HepG2 (cell line): Measurements from ENCODE around the gene SCRG1. TPM values are rescaled to one million over a fixed set of nuclear protein-coding genes. Genes with fewer than 3 reads are reported as not detected.

Experiments used
- ATAC-seq: fragments of 200-7000 bp; cut with Tn5 transposase; 3 replicates; pipeline ENCODE4 v1.9.1; 2020; ENCODE audit warnings: mild to moderate bottlenecking, moderate library complexity
- BruUV-seq: library from RNA; stranded (reverse); fragments of 400-500 nt; replicated peaks from 2 replicates; lab custom pipeline; 2021; lab: Mats Ljungman, UMichigan
- CTCF ChIA-PET: fragments of 300-600 bp; formaldehyde crosslinking; extraction: SDS; loops from one replicate; lab custom pipeline; 2021; ENCODE audit warnings: low total read pairs, inconsistent platforms, low intra/inter-chr PET ratio; lab: Yijun Ruan, JAX
- POLR2A ChIA-PET: fragments of 350-600 bp; sonication (Branson Sonifier 250); formaldehyde crosslinking; loops from one replicate; lab custom pipeline; 2020; ENCODE audit warnings: antibody characterized with exemption, inconsistent platforms; lab: Yijun Ruan, JAX
- DNase-seq: peaks from one replicate; pipeline ENCODE4 v3.0.0-alpha.2; 2015; ENCODE audit warnings: low spot score
- FAIRE-seq: peaks from 3 replicates; lab custom pipeline; 2011; peaks lifted over from hg19 to GRCh38; lab: Jason Lieb, UNC
- H2AFZ ChIP-seq: one replicate; pipeline ENCODE4 v1.6.1; 2011; ENCODE audit warnings: low read length, inconsistent platforms
- H3K27ac ChIP-seq: fragments of 300-600 bp; 3 replicates; pipeline ENCODE4 v1.8.0; 2011; ENCODE audit warnings: mixed run types, mild to moderate bottlenecking, mixed read lengths, low read length, inconsistent platforms; ENCODE audit not compliant: insufficient read depth; ENCODE audit errors: extremely low read length
- H3K27me3 ChIP-seq, 2 experiments: fragments of 200-600 bp in 1 of 2; 2 replicates in 1 of 2; 3 replicates in 1 of 2; pipeline versions ENCODE4 v1.6.0 to v1.8.0; 2011; ENCODE audit warnings: low read length in 2 of 2, mild to moderate bottlenecking in 2 of 2, moderate library complexity in 2 of 2, inconsistent platforms in 1 of 2; ENCODE audit not compliant: insufficient read depth in 2 of 2, control insufficient read depth in 1 of 2
- H3K36me3 ChIP-seq, 2 experiments: fragments of 200-600 bp in 1 of 2; replicated peaks in 1 of 2; 2 replicates in 1 of 2; 3 replicates in 1 of 2; pipeline versions ENCODE4 v1.5.1 to v1.8.0; 2011; ENCODE audit warnings: low read length in 2 of 2, inconsistent platforms in 1 of 2; ENCODE audit not compliant: insufficient read depth in 2 of 2, control insufficient read depth in 1 of 2
- H3K4me1 ChIP-seq: 2 replicates; pipeline ENCODE4 v1.5.1; 2012; ENCODE audit warnings: low read length, inconsistent platforms; ENCODE audit not compliant: insufficient read depth
- H3K4me2 ChIP-seq: 2 replicates; pipeline ENCODE4 v1.6.0; 2011; ENCODE audit warnings: low read depth, low read length, inconsistent platforms
- H3K4me3 ChIP-seq, 3 experiments: fragments of 200-600 bp in 1 of 3; sonication (generic), shearing (Covaris generic) in 1 of 3; replicated peaks in 1 of 3; 2 replicates each; pipeline ENCODE4 v1.5.1; 2011 to 2016; ENCODE audit warnings: low read length in 3 of 3, inconsistent platforms in 2 of 3, low read depth in 2 of 3, mild to moderate bottlenecking in 2 of 3, control low read depth in 1 of 3, mixed read lengths in 1 of 3; ENCODE audit not compliant: insufficient read depth in 1 of 3
- H3K79me2 ChIP-seq: one replicate; pipeline ENCODE4 v1.6.1; 2011; ENCODE audit warnings: low read length, inconsistent platforms; ENCODE audit not compliant: insufficient read depth
- H3K9ac ChIP-seq: 2 replicates; pipeline ENCODE4 v1.6.0; 2011; ENCODE audit warnings: mild to moderate bottlenecking, low read depth, low read length, inconsistent platforms; ENCODE audit not compliant: insufficient read depth
- H3K9me3 ChIP-seq: 2 replicates; pipeline ENCODE4 v1.5.1; 2012; ENCODE audit warnings: mild to moderate bottlenecking, low read length
- H4K20me1 ChIP-seq: 2 replicates; pipeline ENCODE4 v1.6.0; 2011; ENCODE audit warnings: inconsistent platforms, mild to moderate bottlenecking, low read length, moderate library complexity; ENCODE audit not compliant: insufficient read depth
- ADNP ChIP-seq: sonication (generic); formaldehyde crosslinking; IDR thresholded peaks from 2 replicates; pipeline ENCODE4 v1.4.0; 2020; ENCODE audit warnings: missing genetic modification reagents
- ATF5 ChIP-seq: sonication (generic); formaldehyde crosslinking; IDR thresholded peaks from 2 replicates; pipeline ENCODE4 v1.4.0; 2020; ENCODE audit warnings: mild to moderate bottlenecking, low read depth, missing genetic modification reagents
- HMGA1 ChIP-seq: sonication (generic); formaldehyde crosslinking; conservative IDR thresholded peaks from 2 replicates; pipeline ENCODE4 v1.4.0; 2020; ENCODE audit warnings: missing genetic modification reagents
- KDM4B ChIP-seq: sonication (generic); formaldehyde crosslinking; IDR thresholded peaks from 2 replicates; pipeline ENCODE4 v1.4.0; 2020; ENCODE audit warnings: missing genetic modification reagents
- NFYC ChIP-seq: IDR thresholded peaks from 2 replicates; pipeline ENCODE4 v1.6.1; 2016; ENCODE audit warnings: missing genetic modification reagents, missing compliant biosample characterization
- NRL ChIP-seq: sonication (generic); formaldehyde crosslinking; IDR thresholded peaks from 2 replicates; pipeline ENCODE4 v1.5.0; 2020; ENCODE audit warnings: missing genetic modification reagents, mild to moderate bottlenecking, moderate library complexity, borderline replicate concordance
- U2AF2 ChIP-seq: fragments of 200-400 bp; formaldehyde crosslinking; IDR thresholded peaks from 2 replicates; pipeline ENCODE4 v1.6.1; 2017; ENCODE audit warnings: low read depth, mild to moderate bottlenecking, low read length
- ZFY ChIP-seq: sonication (generic); formaldehyde crosslinking; IDR thresholded peaks from 2 replicates; pipeline ENCODE4 v1.4.0; 2020; ENCODE audit warnings: missing genetic modification reagents
- ZNF281 ChIP-seq: sonication (generic); formaldehyde crosslinking; IDR thresholded peaks from 2 replicates; pipeline ENCODE4 v1.4.0; 2020; ENCODE audit warnings: missing genetic modification reagents, borderline replicate concordance
- ZNF687 ChIP-seq: sonication (generic); formaldehyde crosslinking; IDR thresholded peaks from 2 replicates; pipeline ENCODE4 v1.5.1; 2020; ENCODE audit warnings: mild to moderate bottlenecking, missing genetic modification reagents, moderate library complexity
- WGBS: methylation state at CpG from one replicate; pipeline ENCODE4 v1.1.6; 2017; ENCODE audit warnings: low lambda C conversion rate; 5-methylcytosine and 5-hydroxymethylcytosine counted together
- in situ Hi-C: cut with HindIII; loops from 2 replicates; pipeline ENCODE4 v1.10.0; 2017; ENCODE audit warnings: low pct_unique_long_range_greater_than_20kb; ENCODE audit not compliant: extremely low pct_ligation_motif_present
- intact Hi-C: fragments of 100-400 bp; cut with micrococcal nuclease; formaldehyde crosslinking; loops from one replicate; pipeline ENCODE4 v1.10.0; 2022; ENCODE audit not compliant: unreplicated experiment
- polyA plus RNA-seq, 8 experiments: library from polyadenylated mRNA; depleted of rRNA in 3 of 8; stranded (reverse) in 7 of 8; unstranded in 1 of 8; fragments of >200 nt; fragmentation: Illumina TruSeq in 4 of 8; extraction: Trizol in 4 of 8; gene quantifications; 2 replicates each; pipeline versions ENCODE4 v1.2.1 to v1.2.3, GENCODE V29; 2011 to 2016; ENCODE audit warnings: low read depth in 4 of 8, missing spikeins in 1 of 8, mixed read lengths in 1 of 8; ENCODE audit not compliant: insufficient read depth in 1 of 8
- total RNA-seq, 5 experiments: library from RNA; depleted of rRNA; stranded (reverse); fragments of >200 nt; fragmentation: Illumina TruSeq; extraction: Trizol; gene quantifications; 2 replicates each; pipeline ENCODE4 v1.2.3, GENCODE V29; 2016; ENCODE audit warnings: low read depth in 1 of 5

SCRG1 gene
- total and polyA plus RNA-seq, 2 of the 13 experiments (the other 11 are each of a cell fraction or from before 2014, with no cell fraction given) = not detected

GRCh38 chr4:173418639-173419038, 19.7 kb upstream of the SCRG1 start:
- H3K79me2 ChIP-seq = no peaks in the 10 kb centered on the region
- intact Hi-C loops (loop anchor here (10.0 kb wide), 1 partner anchor 394 kb away; no protein-coding TSS in a partner anchor), in situ Hi-C loops (loop anchor here (5.0 to 25.0 kb wide), 3 partner anchors 96 to 406 kb away; no protein-coding TSS in a partner anchor)
- DNase-seq = no peak
- ATAC-seq = no peak
- no TSS peak for BruUV-seq
- H3K4me1 ChIP-seq = no peaks in the 10 kb centered on the region
- ChIA-PET CTCF (no interaction called here), POLR2A (no interaction called here)
- H3K4me3 ChIP-seq = no peak overlapping the region
- no peaks in the 10 kb centered on the region for H3K36me3 ChIP-seq
- no peak overlapping the region for H2AFZ ChIP-seq
- no peak overlapping the region for H3K27ac ChIP-seq
- 6% methylated on average over 3 of the region's 3 CpGs for WGBS
- no peak for FAIRE-seq
- H3K9me3 ChIP-seq = no peaks in the 10 kb centered on the region
- TF ChIP-seq ZNF281 (CRISPR knock-in tag) (no peak), ADNP (CRISPR knock-in tag) (no peak), HMGA1 (no peak), ZFY (no peak), KDM4B (CRISPR knock-in tag) (no peak), ZNF687 (no peak), NFYC (CRISPR knock-in tag) (no peak), ATF5 (CRISPR knock-in tag) (no peak), NRL (CRISPR knock-in tag) (no peak), U2AF2 (no peak)
- H3K27me3 ChIP-seq = no peaks in the 10 kb centered on the region
- H3K4me2 ChIP-seq = no peak overlapping the region
- no peak overlapping the region for H3K9ac ChIP-seq
- H4K20me1 ChIP-seq = no peaks in the 10 kb centered on the region
